SW 1271 (cell line): ENCODE results near the gene SAMD8.
A peak's percentile ranks its signal among the peaks of the same experiment; 100 is the strongest.
"Not testable (repeated sequence)": the region's sequence is repeated elsewhere in the genome, so short reads cannot be mapped to it uniquely, and the experiment has no call there.

ENCODE experiments used
- DNase-seq, 2 experiments: peaks; one replicate each; lab custom pipeline; 2025; lab: John Stamatoyannopoulos, UW

The SAMD8 gene

GRCh38 chr10:75107756-75108683 is 3.4 kb upstream of the SAMD8 start:
- DNase-seq: no peak

- peak in 1 of 2 experiments; percentile 4 for DNase-seq
Measured at GRCh38 chr10:75108684-75109458, 2.6 kb upstream of the SAMD8 start.

DNA sequence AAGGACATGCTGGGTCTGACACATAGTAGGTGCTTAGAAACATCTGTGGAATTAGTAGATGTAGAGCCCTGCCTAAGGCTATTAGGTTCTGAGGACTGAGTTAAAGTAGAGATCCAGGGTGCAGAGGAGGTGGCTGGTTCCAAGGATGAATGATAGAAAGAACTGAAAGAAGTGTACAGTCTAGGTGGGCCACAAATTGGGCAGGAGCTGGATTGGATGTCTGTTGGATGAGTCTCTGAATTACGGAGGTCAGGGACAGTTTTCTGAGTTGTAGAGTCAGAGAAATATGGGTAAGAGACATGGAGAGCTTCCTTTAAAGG is 2.0 kb upstream of the SAMD8 start:
- no peak for DNase-seq

GRCh38 chr10:75110006-75110632 is 1.3 kb upstream of the SAMD8 start:
- DNase-seq: no peak

DNA sequence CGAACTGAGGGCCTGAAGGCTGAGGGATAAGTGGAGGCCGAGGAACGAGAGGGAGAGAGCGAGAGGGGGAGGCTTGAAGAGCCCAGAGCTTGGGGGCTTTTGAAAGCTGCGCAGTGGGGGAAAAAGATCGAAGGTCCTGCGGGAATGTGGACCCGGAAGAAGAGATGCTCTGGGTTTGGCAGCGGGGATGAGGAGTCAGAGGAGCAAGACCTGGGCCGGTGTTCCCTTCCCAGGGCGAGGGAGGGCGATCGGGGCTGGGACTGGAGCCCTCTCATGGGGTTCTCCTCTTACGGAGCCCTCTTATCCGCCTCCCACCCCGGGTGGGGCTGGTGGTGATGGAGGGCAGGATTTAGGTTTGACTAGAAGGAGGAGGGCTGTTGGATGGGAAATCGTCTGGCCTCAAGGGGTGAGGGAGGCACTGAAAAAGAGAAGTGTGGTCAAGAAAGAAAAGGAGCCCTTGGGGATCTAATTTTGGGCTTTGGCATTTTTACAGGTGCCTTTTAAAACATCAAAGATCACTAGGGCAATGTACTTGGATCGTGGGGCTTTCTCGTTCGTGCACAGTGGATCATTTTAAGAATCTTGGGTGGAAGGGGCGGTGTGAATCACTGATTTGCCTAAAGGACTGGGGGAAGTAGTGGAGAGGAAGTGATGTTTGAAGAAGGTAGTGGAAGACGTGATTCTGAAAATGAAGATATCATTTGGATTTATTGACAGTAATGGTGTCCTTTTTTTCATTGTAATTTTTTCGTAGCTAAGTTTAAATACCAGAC is 637 bp downstream of the SAMD8 start:
- DNase-seq: peak in 1 of 2 experiments; percentile 31

- no peak for DNase-seq
Measured at GRCh38 chr10:75115137-75115536, 3.7 kb downstream of the SAMD8 start.

GRCh38 chr10:75116941-75117775 is 5.7 kb downstream of the SAMD8 start:
- DNase-seq: not testable (repeated sequence)

DNA sequence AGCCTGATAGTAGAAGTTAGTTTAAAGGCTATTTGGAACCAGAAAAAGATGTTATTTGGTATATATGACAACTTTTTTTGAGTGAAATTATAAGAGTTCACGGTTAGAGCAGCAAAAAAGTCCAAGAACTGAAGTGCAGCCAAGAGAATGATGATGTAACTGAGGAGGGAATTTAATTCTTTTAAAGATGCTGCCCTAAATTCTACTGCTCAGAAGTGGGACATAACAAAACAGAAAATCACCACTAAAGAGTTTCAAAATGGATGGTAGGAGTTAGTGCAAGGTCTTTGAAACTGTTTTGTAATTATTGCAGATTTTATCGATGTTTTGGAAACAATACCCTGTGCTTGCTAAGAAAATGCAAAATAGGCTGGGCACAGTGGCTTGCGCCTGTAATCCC is 6.5 kb downstream of the SAMD8 start:
- DNase-seq: no peak

GRCh38 chr10:75119444-75120066 is 8.1 kb downstream of the SAMD8 start:
- DNase-seq: not testable (repeated sequence)

DNA sequence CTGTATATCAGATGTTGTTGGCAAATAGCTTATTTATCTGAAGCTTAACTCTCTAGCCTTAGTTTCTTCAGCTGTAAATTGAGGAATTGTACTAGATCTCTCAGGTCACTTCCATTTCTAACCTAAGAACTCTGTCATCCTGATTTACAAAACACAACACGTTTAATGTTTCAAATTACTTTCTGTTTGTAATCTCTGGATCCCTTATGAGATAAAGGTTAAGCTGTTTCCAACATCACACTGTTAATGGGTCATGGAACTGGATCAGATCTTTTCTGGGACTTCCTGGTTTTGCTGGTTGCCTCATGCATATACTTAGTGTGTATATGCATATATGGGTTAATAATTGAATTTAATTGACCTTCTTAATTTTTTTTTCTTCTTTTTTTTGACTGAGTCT is 9.9 kb downstream of the SAMD8 start:
- DNase-seq: no peak

GRCh38 chr10:75122505-75122904 is 11.0 kb downstream of the SAMD8 start:
- no peak for DNase-seq

DNA sequence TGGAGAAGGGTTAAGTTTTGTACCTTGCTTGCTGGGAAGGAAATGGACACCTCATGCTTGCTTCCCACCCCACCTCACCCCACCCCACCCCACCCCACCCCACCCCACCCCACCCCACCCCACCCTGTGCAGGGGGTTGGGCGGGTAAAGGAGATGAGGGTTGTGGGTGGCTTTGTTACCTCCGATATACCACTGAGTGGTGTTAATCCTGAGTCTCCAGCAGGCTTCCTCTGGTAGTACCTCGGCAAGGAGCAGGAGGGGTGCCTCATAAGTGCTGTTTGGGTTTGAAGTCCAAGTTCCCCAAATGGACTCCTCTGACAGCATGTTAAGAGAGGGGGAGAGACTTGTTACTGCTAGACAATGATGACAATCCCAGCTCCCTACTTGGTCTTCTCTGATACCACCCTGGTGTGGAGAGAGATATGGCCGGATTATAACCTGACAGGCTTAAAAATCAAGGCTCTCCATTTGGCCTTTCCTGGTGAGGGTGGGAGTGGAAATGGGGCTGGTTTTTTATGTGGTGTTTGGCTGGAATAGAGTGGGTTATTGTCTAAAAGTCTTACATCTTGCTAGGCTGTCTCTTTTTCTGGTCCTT is 11.7 kb downstream of the SAMD8 start:
- no peak for DNase-seq

DNA sequence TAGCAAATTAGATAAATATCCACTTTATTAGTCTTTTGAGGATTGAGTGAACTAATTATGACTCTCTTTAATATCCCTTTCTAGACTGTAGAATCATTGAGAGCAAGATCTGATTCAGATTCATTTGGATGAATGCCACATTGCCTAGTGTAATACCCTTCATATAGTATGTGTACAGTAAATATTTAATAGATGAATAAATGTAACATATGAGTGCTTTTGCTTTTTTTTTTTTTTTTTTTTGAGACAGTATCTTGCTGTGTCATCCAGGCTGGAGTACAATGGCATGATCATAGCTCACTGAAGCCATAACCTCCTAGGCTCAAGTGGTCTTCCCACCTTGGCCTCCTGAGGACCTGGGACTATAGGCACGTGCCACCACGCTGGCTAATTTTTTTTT is 14.8 kb downstream of the SAMD8 start:
- no peak for DNase-seq

- no peak for DNase-seq
Measured at GRCh38 chr10:75127471-75127870, 16.0 kb downstream of the SAMD8 start.

- DNase-seq: not testable (repeated sequence)
Measured at GRCh38 chr10:75128985-75129384, 17.5 kb downstream of the SAMD8 start.

DNA sequence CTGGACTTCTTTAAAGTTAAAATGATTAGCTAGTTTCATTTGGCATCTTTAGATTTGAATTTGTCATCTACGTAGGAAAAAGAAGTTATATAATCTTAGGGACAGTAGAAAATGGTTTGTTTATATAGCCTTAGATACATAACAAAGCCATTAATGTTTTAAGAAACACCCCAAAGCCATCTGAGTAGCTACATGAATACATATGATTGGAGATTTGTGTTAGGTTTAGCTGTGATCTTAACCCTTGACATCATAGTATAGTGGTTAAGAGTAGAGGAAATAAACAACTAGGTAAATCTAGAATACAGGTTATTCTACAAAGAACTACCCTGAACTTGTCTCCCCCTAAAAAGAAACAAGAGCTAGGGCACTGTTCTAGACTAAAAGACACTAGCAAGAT is 18.1 kb downstream of the SAMD8 start:
- no peak for DNase-seq

DNA sequence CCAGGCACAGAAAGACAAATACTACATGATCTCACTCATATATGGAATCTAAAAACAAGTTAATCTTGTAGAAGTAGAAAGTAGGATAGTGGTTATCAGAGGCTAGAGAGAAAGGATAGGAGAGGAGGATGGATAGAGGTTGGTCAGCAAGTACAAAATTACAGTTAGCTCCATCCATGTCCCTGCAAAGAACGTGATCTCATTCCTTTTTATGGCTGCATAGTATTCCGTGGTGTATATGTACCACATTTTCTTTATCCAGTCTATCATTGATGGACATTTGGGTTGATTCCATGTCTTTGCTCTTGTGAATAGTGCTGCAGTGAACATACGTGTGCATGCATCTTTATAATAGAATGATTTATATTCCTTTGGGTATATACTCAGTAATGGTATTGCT is 22.2 kb downstream of the SAMD8 start:
- not testable (repeated sequence) for DNase-seq

DNA sequence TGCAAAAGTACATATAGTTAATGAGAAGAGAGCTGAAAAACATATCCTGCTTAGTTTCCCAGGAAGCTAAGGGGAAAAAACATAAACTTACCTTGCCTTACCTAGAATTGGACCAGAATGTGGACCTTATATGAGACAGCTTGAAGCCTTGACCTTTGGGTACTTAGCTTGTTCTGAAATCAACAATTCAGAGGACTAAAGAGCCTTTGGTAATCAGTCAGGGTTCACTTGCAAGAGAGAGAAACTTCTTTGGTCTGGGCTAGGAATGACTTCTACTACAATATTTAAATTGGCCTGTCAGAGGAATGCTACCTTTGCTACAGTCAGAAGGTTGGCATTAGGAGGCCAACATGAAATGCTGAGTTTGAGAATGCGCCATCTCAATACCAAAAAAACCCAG is 24.9 kb downstream of the SAMD8 start:
- DNase-seq: no peak

DNA sequence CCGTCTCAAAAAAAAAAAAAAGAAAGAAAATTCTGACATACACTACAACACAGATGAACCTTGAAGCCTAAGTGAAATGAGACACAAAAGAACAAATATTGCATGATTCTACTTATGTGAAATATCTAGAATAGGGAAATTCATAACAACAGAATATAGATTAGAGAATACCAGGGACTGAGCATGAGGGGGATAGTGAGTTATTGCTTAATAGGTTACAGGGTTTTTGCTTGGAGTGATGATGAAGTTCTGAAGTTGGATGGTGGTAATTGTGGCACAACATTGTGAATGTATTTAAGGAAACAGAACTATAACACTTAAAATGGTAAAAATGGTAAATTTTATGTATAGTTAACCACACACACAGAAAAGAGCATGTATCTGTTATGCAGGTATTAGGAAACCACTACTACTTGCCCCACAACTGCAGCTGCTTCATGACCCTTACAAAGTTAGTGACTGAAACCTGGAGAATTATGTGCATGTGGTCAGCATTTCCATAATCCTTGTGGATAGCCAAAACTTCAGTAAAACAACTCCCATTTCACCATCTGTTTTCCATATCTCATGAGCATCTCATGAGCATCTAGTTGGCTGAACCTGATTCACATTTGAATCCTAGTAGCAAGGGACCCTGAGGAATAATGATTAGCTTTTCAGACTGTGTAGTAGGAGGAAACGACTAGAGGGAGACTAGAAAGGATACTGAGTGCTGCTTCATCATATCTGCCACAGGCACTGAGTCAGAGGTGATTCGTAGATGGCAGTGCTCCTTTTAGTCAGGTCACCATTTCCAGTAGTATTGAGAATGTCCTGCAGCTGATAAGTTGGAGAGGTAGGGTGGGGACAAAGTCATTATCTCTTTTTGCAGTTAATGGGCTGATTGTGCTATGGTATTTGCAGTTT is 26.3 kb downstream of the SAMD8 start:
- peak in 1 of 2 experiments; percentile 36 for DNase-seq
